ENCODE data around the gene FGF8. TPM values are rescaled to one million over a fixed set of nuclear protein-coding genes. Genes with fewer than 3 reads are reported as not detected.

FGF8 gene
- total RNA-seq, 6 experiments from 2014 or later = not detected

DNA sequence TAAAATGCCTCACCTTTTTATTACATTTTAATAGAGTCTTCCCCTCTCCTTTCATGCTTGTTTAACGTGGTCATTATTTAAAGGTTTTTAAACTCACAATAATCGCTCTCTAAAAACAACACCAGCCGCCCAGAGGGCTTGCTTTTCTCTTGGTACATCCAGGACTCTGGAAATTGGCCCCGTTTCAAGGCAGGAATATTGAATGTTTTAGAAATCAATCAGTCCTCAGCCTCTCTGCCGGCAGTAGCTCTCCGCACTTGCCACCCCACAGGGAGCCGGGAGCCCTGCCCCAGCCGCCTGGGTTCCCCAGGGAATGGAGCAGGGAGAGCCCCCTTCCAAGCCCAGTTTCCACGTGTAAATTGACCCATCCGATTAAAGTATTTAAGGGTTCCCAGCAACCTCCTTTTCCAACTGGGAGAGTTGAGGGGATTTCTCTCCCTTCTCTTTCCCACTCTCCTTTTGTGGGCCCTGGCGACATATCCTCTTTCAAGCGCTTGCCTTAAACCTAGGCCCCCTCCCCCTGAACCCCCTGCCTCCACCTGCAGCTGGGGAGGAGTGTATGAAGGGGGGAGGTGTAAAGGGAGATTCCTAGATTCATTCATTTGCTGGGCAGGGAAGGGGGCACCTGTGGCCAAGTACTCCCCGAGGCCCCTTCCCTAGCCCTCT is 1.9 kb downstream of the FGF8 start:
- Mint-ChIP-seq H3K4me1 (ENCODE audit: low read depth) (peaks cover 11% of the 10 kb centered on the region), H3K9me3 (no peaks in the 10 kb centered on the region), H3K4me3 (no peak overlapping the region), H3K36me3 (ENCODE audit: low read depth) (no peaks in the 10 kb centered on the region), H3K27me3 (ENCODE audit: insufficient read depth) (peaks cover 47% of the 10 kb centered on the region), H3K27ac (no peak overlapping the region)
- no peak for TF ChIP-seq CTCF (IDR thresholded peaks at IDR 0.05)
- no peak for DNase-seq

DNA sequence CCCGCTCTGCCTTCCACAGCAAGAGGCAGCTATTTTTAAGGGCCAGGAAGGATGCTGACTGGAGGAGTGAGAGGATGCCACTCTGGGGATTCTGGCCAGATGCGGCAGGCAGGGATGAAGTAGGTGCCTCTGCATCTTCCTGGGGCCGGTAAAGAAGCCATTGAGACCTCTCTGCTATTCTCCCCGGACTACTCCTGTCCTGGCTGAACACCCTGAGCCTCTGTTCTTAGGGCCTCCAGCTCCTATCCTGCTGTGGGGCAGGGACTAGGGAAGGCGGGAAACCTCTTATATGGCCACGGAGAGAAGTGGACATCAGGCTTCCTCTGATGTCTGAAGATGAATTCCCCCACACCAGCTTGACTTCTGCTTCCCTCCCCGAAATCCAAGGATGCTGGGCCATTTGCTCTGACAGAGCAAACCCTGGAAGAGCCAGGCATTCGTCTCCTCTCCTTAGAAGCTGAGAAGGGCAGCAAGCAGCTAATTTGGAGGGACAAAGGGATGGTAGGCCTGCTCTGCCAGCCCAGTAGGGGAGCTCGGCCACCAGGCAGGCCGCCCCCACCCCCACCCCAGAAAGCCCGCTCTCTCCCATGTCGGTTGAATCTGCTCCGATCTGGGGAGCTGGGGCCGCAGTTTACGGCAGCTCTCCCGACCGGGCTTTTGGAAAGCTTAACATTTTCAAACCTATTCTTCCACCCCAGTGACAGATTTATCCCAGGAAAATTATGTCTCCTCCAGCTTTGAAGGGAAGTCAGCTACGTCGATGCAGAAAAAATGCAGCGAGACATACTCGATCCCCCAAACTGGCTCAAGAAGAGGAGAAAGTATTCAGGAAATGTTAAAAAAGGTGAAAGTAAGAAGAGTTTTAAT is 2.8 kb downstream of the FGF8 start:
- no peak overlapping the region for H3K4me3 Mint-ChIP-seq
- no peaks in the 10 kb centered on the region for H3K36me3 Mint-ChIP-seq (ENCODE audit: low read depth)
- peaks cover 50% of the 10 kb centered on the region for H3K27me3 Mint-ChIP-seq (ENCODE audit: insufficient read depth)
- H3K9me3 Mint-ChIP-seq = no peaks in the 10 kb centered on the region
- no peak for DNase-seq
- peaks cover 11% of the 10 kb centered on the region for H3K4me1 Mint-ChIP-seq (ENCODE audit: low read depth)
- TF ChIP-seq CTCF (IDR thresholded peaks at IDR 0.05) = no peak
- no peak overlapping the region for H3K27ac Mint-ChIP-seq

DNA sequence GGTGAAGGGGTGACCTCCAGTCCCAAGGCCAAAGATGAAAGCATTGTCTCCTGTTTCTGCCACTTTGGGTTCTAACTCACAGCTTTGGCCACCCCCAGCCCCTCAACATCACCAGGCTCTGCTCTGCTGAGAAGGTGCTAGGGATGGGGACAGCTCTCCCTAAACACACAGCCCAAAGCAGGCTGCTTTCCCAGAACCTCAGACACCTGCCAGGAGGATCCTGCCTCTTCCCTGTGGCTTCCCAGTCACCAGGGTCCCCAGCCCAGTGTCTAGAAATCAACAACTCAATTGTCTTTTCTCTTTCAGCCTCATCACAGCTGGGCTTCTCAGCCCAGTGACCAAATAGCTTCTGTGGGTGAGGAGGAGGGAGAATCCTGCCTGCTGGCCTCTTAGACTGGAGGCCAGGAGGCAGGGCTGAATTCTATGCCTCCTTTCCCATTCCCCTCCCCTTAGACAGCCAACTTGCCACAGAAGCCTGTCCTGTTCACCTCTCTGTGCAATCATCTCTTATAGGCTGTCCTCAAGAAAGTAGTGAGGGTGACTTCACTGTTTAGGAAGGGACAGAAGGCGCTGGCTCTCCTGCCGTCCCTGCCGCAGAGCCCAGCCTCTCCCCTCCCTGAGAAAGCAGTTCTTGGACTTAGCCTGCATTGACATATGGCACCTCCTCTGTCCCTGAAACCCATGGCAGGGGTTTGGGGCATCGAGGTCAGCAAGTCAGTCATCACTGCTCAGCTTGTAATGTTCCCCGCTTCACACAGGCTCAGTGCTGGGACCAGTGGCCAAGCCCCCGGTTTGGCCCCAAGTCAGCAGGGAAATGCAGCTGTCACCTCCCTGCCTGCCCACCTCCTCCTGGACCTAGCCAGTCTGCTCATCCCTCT is 3.7 kb downstream of the FGF8 start:
- Mint-ChIP-seq H3K27me3 (ENCODE audit: insufficient read depth) (peaks cover 54% of the 10 kb centered on the region), H3K27ac (no peak overlapping the region), H3K9me3 (no peaks in the 10 kb centered on the region), H3K36me3 (ENCODE audit: low read depth) (no peaks in the 10 kb centered on the region), H3K4me3 (no peak overlapping the region), H3K4me1 (ENCODE audit: low read depth) (peaks cover 11% of the 10 kb centered on the region)
- TF ChIP-seq CTCF (IDR thresholded peaks at IDR 0.05) = no peak
- no peak for DNase-seq

DNA sequence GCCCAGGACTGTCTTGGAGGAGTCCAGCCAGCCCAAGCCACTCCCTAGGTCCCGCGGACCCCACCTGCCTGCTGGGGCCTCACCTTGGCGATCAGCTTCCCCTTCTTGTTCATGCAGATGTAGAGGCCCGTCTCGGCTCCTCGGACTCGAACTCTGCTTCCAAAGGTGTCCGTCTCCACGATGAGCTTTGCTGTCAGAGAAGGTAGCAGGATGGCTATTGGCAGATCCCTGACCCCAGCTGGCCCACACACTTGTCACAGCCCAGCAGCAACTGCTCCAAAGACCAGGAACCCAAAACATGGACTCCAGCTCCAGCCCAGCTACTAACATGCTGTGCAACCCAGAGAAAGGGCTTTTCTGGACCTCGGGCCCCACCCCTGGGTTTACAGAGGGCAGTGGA is 4.5 kb downstream of the FGF8 start:
- Mint-ChIP-seq H3K27me3 (ENCODE audit: insufficient read depth) (peaks cover 56% of the 10 kb centered on the region), H3K4me3 (no peak overlapping the region), H3K9me3 (no peaks in the 10 kb centered on the region), H3K4me1 (ENCODE audit: low read depth) (peaks cover 11% of the 10 kb centered on the region), H3K36me3 (ENCODE audit: low read depth) (no peaks in the 10 kb centered on the region), H3K27ac (no peak overlapping the region)
- TF ChIP-seq CTCF (IDR thresholded peaks at IDR 0.05) = no peak
- no peak for DNase-seq

DNA sequence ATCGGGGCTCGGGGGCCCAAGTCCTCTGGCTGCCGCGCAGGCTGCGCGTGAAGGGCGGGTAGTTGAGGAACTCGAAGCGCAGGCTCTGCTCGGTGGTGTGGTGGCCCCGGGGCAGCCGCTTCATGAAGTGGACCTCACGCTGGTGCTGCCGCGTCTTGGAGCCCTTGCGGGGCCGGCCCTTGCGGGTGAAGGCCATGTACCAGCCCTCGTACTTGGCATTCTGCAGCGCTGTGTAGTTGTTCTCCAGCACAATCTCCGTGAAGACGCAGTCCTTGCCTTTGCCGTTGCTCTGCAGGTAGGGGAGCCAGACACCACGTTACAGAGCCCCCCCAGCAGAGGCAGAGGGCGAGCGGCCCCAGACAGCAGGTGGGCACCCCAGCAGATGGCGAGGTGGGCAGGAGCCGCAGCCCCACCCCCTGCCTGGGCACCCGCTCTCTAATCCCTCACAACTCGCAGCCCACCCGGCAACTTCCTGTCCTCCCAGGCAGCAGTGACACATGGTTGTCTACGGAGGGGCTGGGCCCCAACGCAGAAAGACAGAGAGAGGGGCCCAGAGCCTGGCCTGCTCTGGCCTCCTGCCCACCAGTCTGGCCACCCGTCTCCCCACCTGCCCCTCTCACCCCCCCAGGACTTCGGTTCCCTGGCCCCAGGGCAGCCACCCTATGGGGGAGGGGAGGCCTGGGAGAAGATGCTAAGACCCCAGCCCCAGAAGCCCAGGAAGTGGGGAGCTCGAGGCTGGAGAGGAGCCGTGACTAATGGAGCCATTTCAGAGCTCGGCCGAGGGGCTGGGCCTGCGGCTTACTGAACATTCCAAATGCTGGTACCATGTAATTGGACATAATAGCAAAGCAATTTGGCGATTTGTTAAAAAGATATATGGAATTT is 5.3 kb downstream of the FGF8 start:
- Mint-ChIP-seq H3K27me3 (ENCODE audit: insufficient read depth) (peaks cover 63% of the 10 kb centered on the region), H3K36me3 (ENCODE audit: low read depth) (no peaks in the 10 kb centered on the region), H3K27ac (no peak overlapping the region), H3K4me3 (no peak overlapping the region), H3K4me1 (ENCODE audit: low read depth) (peaks cover 11% of the 10 kb centered on the region), H3K9me3 (no peaks in the 10 kb centered on the region)
- no peak for DNase-seq
- no peak for TF ChIP-seq CTCF (IDR thresholded peaks at IDR 0.05)
